Measurements from ENCODE around the gene FNDC3B. TPM values are rescaled to one million over a fixed set of nuclear protein-coding genes. Genes with fewer than 3 reads are reported as not detected.

FNDC3B gene
- total RNA-seq, 2 experiments from 2014 or later = 11.5 to 12.3 TPM

- POLR2A ChIA-PET = no interaction called here
- CTCF ChIA-PET = no interaction called here
Measured at GRCh38 chr3:172115059-172115458, 75.7 kb downstream of the FNDC3B start.

GRCh38 chr3:172115787-172116186 is 76.4 kb downstream of the FNDC3B start:
- ChIA-PET CTCF (interaction anchor here (3.5 kb wide), 1 partner anchor 8 kb away, joined by 10 read pairs; no protein-coding TSS in a partner anchor), POLR2A (no interaction called here)
- Mint-ChIP-seq H3K27me3 (ENCODE audit: low read depth) (no peaks in the 10 kb centered on the region), H3K4me1 (ENCODE audit: low read depth) (peaks cover 3% of the 10 kb centered on the region), H3K4me3 (no peak overlapping the region), H3K36me3 (ENCODE audit: low read depth) (peaks cover 7% of the 10 kb centered on the region), H3K27ac (no peak overlapping the region), H3K9me3 (ENCODE audit: insufficient read depth) (no peaks in the 10 kb centered on the region)
- ATAC-seq (no peak), DNase-seq (no peak)

More at GRCh38 chr3:172115059-172115458, 75.7 kb downstream of the FNDC3B start:
- ATAC-seq = no peak
- H3K27me3 Mint-ChIP-seq (ENCODE audit: low read depth) = no peaks in the 10 kb centered on the region
- DNase-seq = no peak
- no peaks in the 10 kb centered on the region for H3K9me3 Mint-ChIP-seq (ENCODE audit: insufficient read depth)
- H3K4me3 Mint-ChIP-seq = no peak overlapping the region
- no peak overlapping the region for H3K27ac Mint-ChIP-seq
- H3K4me1 Mint-ChIP-seq (ENCODE audit: low read depth) = peaks cover 3% of the 10 kb centered on the region
- H3K36me3 Mint-ChIP-seq (ENCODE audit: low read depth) = peaks cover 7% of the 10 kb centered on the region

- Mint-ChIP-seq H3K4me1 (ENCODE audit: low read depth) (peaks cover 3% of the 10 kb centered on the region), H3K27ac (no peak overlapping the region), H3K9me3 (ENCODE audit: insufficient read depth) (no peaks in the 10 kb centered on the region), H3K36me3 (ENCODE audit: low read depth) (peaks cover 3% of the 10 kb centered on the region), H3K4me3 (no peak overlapping the region), H3K27me3 (ENCODE audit: low read depth) (no peaks in the 10 kb centered on the region)
- no peak for ATAC-seq
- ChIA-PET CTCF (interaction anchor here (1.1 to 3.5 kb wide), 2 partner anchors 10 to 29 kb away, joined by 3 to 10 read pairs; no protein-coding TSS in a partner anchor), POLR2A (no interaction called here)
- DNase-seq = no peak
Measured at GRCh38 chr3:172118019-172118418, 78.6 kb downstream of the FNDC3B start.

- CTCF ChIA-PET = interaction anchor here (1.0 to 1.3 kb wide), 3 partner anchors 15 to 223 kb away, joined by 3 read pairs; no protein-coding TSS in a partner anchor
- H3K4me3 Mint-ChIP-seq = no peak overlapping the region
- no peaks in the 10 kb centered on the region for H3K9me3 Mint-ChIP-seq (ENCODE audit: insufficient read depth)
- DNase-seq (no peak), ATAC-seq (no peak)
- H3K27me3 Mint-ChIP-seq (ENCODE audit: low read depth) = no peaks in the 10 kb centered on the region
- POLR2A ChIA-PET = no interaction called here
- peaks cover 3% of the 10 kb centered on the region for H3K4me1 Mint-ChIP-seq (ENCODE audit: low read depth)
- no peak overlapping the region for H3K27ac Mint-ChIP-seq
- H3K36me3 Mint-ChIP-seq (ENCODE audit: low read depth) = peaks cover 5% of the 10 kb centered on the region
Measured at GRCh38 chr3:172119266-172119969, 80.0 kb downstream of the FNDC3B start.

DNA sequence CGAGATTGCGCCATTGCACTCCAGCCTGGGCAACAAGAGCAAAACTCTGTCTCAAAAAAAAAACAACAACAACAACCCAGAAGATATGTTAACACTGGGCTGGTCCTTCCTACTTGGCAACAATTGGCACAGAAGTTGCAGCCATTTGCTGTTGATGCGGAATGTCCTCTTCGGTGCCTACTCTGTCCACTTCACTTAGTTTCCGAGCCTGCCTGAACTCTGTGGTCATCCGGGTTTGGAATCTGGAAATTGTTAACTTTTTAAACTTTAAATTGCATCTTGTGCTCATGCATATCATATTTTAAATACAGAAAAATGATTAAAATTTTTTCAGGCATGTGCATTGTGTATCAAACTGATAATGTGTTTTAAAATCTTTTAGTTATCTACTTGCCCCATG is 81.5 kb downstream of the FNDC3B start:
- Mint-ChIP-seq H3K9me3 (ENCODE audit: insufficient read depth) (no peaks in the 10 kb centered on the region), H3K4me1 (ENCODE audit: low read depth) (no peaks in the 10 kb centered on the region), H3K36me3 (ENCODE audit: low read depth) (peaks cover 8% of the 10 kb centered on the region), H3K27ac (no peak overlapping the region), H3K4me3 (no peak overlapping the region), H3K27me3 (ENCODE audit: low read depth) (no peaks in the 10 kb centered on the region)
- DNase-seq (no peak), ATAC-seq (no peak)
- ChIA-PET CTCF (interaction anchor here (1.0 kb wide), 1 partner anchor 13 kb away, joined by 3 read pairs; no protein-coding TSS in a partner anchor), POLR2A (no interaction called here)

DNA sequence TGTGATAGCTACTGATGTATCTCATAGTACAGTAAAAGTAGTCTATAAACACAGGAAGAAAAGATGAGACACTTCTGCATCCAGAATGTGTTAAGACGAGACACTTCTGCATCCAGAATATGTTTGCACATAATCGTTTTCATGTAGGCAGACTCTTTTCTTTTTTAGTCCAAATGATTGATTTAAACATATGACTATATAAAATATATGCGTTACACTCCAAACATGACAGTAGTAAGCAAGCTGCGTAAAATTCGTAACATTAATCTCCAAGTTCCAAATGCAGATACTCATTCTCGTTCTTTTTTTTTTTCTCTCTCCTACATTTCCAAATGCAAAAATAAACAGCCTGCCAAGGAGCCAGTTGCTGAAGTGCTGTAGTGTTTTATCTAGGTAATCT is 82.6 kb downstream of the FNDC3B start:
- H3K27me3 Mint-ChIP-seq (ENCODE audit: low read depth) = no peaks in the 10 kb centered on the region
- peaks cover 3% of the 10 kb centered on the region for H3K4me1 Mint-ChIP-seq (ENCODE audit: low read depth)
- H3K27ac Mint-ChIP-seq = no peak overlapping the region
- no peaks in the 10 kb centered on the region for H3K9me3 Mint-ChIP-seq (ENCODE audit: insufficient read depth)
- peaks cover 14% of the 10 kb centered on the region for H3K36me3 Mint-ChIP-seq (ENCODE audit: low read depth)
- no peak for DNase-seq
- ATAC-seq = no peak
- CTCF ChIA-PET = interaction anchor here (0.6 kb wide), 2 partner anchors 14 to 1933 kb away, joined by 3 read pairs; no protein-coding TSS in a partner anchor
- POLR2A ChIA-PET = interaction anchor here (0.7 kb wide), 1 partner anchor 11 kb away, joined by 4 read pairs; no protein-coding TSS in a partner anchor
- H3K4me3 Mint-ChIP-seq = no peak overlapping the region

GRCh38 chr3:172124271-172124670 is 84.9 kb downstream of the FNDC3B start:
- Mint-ChIP-seq H3K27ac (no peak overlapping the region), H3K36me3 (ENCODE audit: low read depth) (peaks cover 18% of the 10 kb centered on the region), H3K27me3 (ENCODE audit: low read depth) (no peaks in the 10 kb centered on the region), H3K9me3 (ENCODE audit: insufficient read depth) (no peaks in the 10 kb centered on the region), H3K4me3 (no peak overlapping the region), H3K4me1 (ENCODE audit: low read depth) (peaks cover 5% of the 10 kb centered on the region)
- CTCF ChIA-PET = no interaction called here
- ATAC-seq (no peak), DNase-seq (no peak)
- POLR2A ChIA-PET = no interaction called here

DNA sequence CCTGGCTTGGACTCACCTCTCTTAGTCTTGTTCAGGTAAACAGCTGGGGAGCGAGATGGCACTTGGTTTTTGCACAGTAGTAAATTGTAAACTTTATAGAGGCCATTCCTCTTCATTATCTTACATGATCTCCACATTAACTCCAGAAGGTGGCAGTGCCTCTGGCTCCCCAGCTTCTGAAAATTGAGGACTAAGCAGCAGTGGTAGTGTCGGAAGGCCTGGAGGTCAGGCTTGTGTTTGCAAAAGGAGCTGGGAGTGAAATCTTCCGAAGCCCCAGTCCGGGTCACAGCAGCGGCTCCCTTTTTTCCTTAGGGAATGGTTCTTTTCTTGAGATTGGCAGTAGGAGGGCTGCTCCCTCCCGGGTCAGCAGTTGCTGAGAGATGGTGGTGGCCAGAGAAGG is 85.7 kb downstream of the FNDC3B start:
- peaks cover 13% of the 10 kb centered on the region for H3K4me1 Mint-ChIP-seq (ENCODE audit: low read depth)
- CTCF ChIA-PET = no interaction called here
- no peaks in the 10 kb centered on the region for H3K27me3 Mint-ChIP-seq (ENCODE audit: low read depth)
- POLR2A ChIA-PET = no interaction called here
- H3K4me3 Mint-ChIP-seq = no peak overlapping the region
- DNase-seq (no peak), ATAC-seq (no peak)
- H3K9me3 Mint-ChIP-seq (ENCODE audit: insufficient read depth) = no peaks in the 10 kb centered on the region
- peaks cover 19% of the 10 kb centered on the region for H3K36me3 Mint-ChIP-seq (ENCODE audit: low read depth)
- no peak overlapping the region for H3K27ac Mint-ChIP-seq

GRCh38 chr3:172125963-172126457 is 86.6 kb downstream of the FNDC3B start:
- ChIA-PET POLR2A (no interaction called here), CTCF (no interaction called here)
- ATAC-seq (no peak), DNase-seq (no peak)
- Mint-ChIP-seq H3K36me3 (ENCODE audit: low read depth) (peaks cover 24% of the 10 kb centered on the region), H3K27me3 (ENCODE audit: low read depth) (no peaks in the 10 kb centered on the region), H3K4me1 (ENCODE audit: low read depth) (peaks cover 20% of the 10 kb centered on the region), H3K27ac (no peak overlapping the region), H3K9me3 (ENCODE audit: insufficient read depth) (no peaks in the 10 kb centered on the region), H3K4me3 (no peak overlapping the region)

- H3K4me3 Mint-ChIP-seq = no peak overlapping the region
- ChIA-PET CTCF (no interaction called here), POLR2A (no interaction called here)
- no peak for DNase-seq
- H3K27me3 Mint-ChIP-seq (ENCODE audit: low read depth) = no peaks in the 10 kb centered on the region
- no peaks in the 10 kb centered on the region for H3K9me3 Mint-ChIP-seq (ENCODE audit: insufficient read depth)
- peaks cover 24% of the 10 kb centered on the region for H3K36me3 Mint-ChIP-seq (ENCODE audit: low read depth)
- no peak for ATAC-seq
- no peak overlapping the region for H3K27ac Mint-ChIP-seq
- H3K4me1 Mint-ChIP-seq (ENCODE audit: low read depth) = peaks cover 20% of the 10 kb centered on the region
Measured at GRCh38 chr3:172126741-172127140, 87.4 kb downstream of the FNDC3B start.

GRCh38 chr3:172127141-172127540 is 87.8 kb downstream of the FNDC3B start:
- ChIA-PET CTCF (interaction anchor here (1.7 kb wide), 1 partner anchor 20 kb away, joined by 5 read pairs; no protein-coding TSS in a partner anchor), POLR2A (no interaction called here)
- DNase-seq = no peak
- no peak overlapping the region for H3K4me3 Mint-ChIP-seq
- H3K27ac Mint-ChIP-seq = no peak overlapping the region
- peaks cover 28% of the 10 kb centered on the region for H3K36me3 Mint-ChIP-seq (ENCODE audit: low read depth)
- ATAC-seq = no peak
- H3K4me1 Mint-ChIP-seq (ENCODE audit: low read depth) = peaks cover 24% of the 10 kb centered on the region
- no peaks in the 10 kb centered on the region for H3K27me3 Mint-ChIP-seq (ENCODE audit: low read depth)
- H3K9me3 Mint-ChIP-seq (ENCODE audit: insufficient read depth) = no peaks in the 10 kb centered on the region

DNA sequence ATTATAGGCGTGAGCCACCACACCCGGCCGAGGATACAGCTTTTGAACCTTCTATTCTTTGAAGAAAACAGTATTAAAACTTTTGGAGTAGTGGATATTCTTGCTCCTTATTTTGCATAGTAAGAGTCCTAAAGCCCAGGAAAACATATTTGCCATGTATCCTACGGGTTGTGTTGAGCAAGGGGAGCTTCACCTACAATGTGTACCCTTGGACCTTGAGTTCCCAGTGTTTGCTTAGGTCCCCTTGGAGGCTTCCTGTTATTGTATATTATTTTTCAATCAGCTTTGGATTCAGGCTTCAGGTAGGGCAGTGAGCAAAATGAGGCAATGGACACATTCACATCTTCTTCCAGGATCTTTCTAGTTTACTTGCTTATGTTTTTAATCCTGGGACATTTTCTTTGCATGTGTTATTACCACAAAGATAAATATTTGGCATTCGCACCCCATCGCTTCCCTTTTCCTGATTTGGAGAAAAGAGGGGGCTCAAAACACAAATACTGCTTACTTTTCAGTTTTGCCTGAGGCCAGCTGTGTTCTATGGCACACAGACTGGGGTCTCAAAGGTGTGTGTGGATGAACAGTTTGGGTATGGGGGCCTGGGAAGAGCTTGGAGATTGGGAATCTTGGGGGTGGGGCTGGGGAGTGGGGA is 88.7 kb downstream of the FNDC3B start:
- H3K27me3 Mint-ChIP-seq (ENCODE audit: low read depth) = no peaks in the 10 kb centered on the region
- H3K27ac Mint-ChIP-seq = no peak overlapping the region
- ChIA-PET POLR2A (no interaction called here), CTCF (interaction anchor here (0.8 to 1.7 kb wide), 2 partner anchors 10 to 21 kb away, joined by 3 to 5 read pairs; no protein-coding TSS in a partner anchor)
- H3K4me3 Mint-ChIP-seq = no peak overlapping the region
- H3K9me3 Mint-ChIP-seq (ENCODE audit: insufficient read depth) = no peaks in the 10 kb centered on the region
- ATAC-seq (no peak), DNase-seq (no peak)
- peaks cover 28% of the 10 kb centered on the region for H3K36me3 Mint-ChIP-seq (ENCODE audit: low read depth)
- H3K4me1 Mint-ChIP-seq (ENCODE audit: low read depth) = peaks cover 29% of the 10 kb centered on the region

Measured in activated CD8-positive, alpha-beta T cell treated with anti-CD3 and anti-CD28 coated beads, Interleukin-2, amount 10 ng/mL, durations not matched to agents 7 days and 5 days (primary cell).